ENCODE results near the gene ZNF142. TPM values are rescaled to one million over a fixed set of nuclear protein-coding genes. Genes with fewer than 3 reads are reported as not detected.

Gene ZNF142
- total RNA-seq, 2 donors from 2014 or later, result 13.6 to 17.9 TPM

DNA sequence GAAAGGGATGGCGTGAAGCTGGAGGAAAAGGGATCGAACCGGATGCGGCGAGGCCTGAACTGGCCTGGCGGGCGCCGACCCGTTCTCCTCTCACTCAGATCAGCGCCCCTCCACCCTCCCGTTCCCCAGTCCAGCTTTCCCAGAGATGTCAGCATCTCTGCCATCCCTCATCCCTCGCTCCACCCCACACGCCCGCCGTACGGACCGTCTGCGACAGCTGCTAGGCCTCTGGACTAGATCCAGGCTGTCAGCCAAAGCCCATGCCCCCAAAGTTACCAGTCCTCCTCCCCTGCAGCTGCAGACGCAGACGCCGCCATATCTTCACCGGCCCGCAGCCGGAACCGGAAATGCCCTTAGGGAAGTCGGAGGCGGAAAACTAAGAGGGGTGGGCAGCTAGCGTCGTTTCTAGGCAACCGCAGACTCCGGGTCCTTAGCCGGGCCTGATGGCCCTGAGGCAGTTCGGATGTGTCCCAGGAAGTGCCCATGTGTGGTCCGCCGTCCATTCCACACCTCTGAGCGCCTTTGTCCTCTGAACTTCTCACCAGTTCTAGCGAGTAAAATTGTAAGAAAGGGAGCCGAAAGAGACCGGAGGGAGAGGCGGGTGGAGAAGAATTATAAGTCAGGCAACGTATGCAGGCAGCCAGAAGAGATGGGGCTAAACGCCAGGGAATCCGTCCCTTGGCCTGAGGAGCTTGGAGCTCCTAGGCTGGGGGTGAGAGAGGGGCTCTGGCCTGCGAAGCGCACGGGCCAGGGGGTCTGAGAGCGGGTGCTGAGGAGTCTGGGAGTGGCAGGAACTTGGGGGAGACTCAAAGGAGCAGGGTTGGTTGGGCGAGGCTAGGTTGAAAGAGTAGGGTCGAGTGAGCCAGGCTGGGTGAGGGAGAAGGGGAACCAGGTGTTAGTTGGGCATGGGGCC lies 12.5 kb upstream of the ZNF142 start, which contains the start of the genes RNF25 and STK36:
Gene RNF25, minus strand, starts transcription at position 349 of the 913 bp plus-strand sequence. Its CDS starts 32 bp downstream, at position 317.
Gene STK36, plus strand, starts transcription at position 433 of the 913 bp plus-strand sequence. CDS start 744 bp downstream, outside the sequence.
- TF ChIP-seq, protein P1, sequence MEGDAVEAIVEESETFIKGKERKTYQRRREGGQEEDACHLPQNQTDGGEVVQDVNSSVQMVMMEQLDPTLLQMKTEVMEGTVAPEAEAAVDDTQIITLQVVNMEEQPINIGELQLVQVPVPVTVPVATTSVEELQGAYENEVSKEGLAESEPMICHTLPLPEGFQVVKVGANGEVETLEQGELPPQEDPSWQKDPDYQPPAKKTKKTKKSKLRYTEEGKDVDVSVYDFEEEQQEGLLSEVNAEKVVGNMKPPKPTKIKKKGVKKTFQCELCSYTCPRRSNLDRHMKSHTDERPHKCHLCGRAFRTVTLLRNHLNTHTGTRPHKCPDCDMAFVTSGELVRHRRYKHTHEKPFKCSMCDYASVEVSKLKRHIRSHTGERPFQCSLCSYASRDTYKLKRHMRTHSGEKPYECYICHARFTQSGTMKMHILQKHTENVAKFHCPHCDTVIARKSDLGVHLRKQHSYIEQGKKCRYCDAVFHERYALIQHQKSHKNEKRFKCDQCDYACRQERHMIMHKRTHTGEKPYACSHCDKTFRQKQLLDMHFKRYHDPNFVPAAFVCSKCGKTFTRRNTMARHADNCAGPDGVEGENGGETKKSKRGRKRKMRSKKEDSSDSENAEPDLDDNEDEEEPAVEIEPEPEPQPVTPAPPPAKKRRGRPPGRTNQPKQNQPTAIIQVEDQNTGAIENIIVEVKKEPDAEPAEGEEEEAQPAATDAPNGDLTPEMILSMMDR (IDR thresholded peaks at IDR 0.05), result no peak
- Histone ChIP-seq H3K27me3 (no peaks in the 10 kb centered on the region), H3K4me3 (peak within 1 kb of the TSS; percentile 85 to 88), H3K27ac (peak within 1 kb of the TSS; percentile 67 to 75), H3K4me1 (peaks cover 0 to 17% of the 10 kb centered on the region in 2 donors), H3K9me3 (no peaks in the 10 kb centered on the region), H3K36me3 (peaks cover 31% of the 10 kb centered on the region)
- DNase-seq (ENCODE audit: low spot score), result peak; percentile 82

DNA sequence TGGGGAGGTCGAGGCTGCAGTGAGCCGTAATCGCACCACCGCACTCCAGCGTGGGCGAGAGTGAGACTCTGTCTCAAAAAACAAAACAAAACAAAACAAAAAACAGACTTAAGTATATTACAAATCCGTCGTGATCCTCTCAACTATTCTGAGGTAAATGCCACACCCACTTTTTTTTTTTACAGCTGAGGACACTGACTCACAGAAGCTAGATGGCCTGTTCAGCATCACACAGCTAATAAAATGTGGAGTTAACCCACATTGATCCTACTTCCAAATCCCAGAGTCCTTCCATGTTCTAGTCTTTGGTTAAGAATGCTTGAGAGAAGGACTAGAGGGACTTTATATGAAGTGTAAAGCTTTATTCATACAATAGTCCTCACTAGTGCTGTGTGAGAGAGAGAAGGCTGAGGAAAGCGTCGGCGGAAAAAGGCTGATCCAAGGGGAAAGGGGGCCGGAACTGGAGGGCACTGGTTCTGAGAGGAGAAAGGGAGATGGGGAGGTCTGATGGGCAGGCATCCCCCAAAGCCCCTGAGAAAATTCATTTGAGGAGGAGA lies 11.8 kb upstream of the ZNF142 start:
- Histone ChIP-seq H3K4me1 (peaks cover 0 to 17% of the 10 kb centered on the region in 2 donors), H3K9me3 (no peaks in the 10 kb centered on the region), H3K27ac (peak overlapping the region; percentile 67 to 75), H3K27me3 (no peaks in the 10 kb centered on the region), H3K36me3 (peaks cover 35% of the 10 kb centered on the region), H3K4me3 (peak overlapping the region; percentile 85 to 88)
- no peak for DNase-seq (ENCODE audit: low spot score)
- TF ChIP-seq, protein P1 (IDR thresholded peaks at IDR 0.05), result no peak

DNA sequence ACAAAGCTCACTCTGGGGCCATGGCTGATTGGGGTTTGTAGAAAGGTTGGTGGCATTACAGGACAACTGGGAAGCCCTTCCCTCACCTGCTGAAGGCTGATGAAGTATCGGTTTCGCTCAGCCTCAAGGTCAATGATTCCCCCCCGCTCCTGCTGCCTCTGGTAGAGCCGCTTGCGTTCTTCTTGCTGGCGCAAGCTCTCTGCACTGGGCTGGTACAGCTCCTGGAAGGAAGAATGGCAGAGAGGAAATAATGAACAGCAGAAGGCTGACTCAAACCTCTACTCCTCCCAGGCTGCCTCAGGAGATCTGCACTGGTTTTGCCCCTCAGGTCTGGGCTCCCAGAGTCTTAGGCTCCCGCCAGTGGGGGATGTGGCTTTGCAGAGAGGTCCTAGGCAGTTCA lies 5.2 kb upstream of the ZNF142 start:
- Histone ChIP-seq H3K36me3 (peaks cover 64% of the 10 kb centered on the region), H3K9me3 (no peaks in the 10 kb centered on the region), H3K4me1 (peaks cover 0 to 7% of the 10 kb centered on the region in 2 donors), H3K27ac (no peak overlapping the region), H3K27me3 (no peaks in the 10 kb centered on the region), H3K4me3 (no peak overlapping the region)
- DNase-seq (ENCODE audit: low spot score), result no peak
- TF ChIP-seq, protein P1 (IDR thresholded peaks at IDR 0.05), result no peak

DNA sequence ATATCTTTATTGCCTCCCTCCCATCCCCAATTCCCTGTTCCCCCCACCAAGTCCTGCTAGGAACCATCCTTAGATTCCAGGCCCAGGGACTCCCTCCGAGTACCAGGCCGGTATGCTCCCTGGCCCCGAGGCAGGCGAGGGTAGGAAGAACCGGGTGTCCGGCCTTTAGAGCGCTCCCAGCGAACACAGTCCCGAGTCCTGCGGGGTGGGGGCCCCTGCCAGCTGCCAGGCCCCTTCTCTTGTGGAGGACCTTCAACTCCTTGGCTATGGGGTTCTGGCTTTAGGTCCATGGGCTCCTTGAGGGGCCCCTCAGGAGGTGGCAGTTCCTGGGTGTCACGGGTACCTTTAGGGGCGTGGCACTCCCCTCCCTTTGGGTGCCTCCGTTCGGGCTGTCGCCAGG lies 4.5 kb upstream of the ZNF142 start:
- H3K27ac ChIP-seq, result no peak overlapping the region
- no peak for DNase-seq (ENCODE audit: low spot score)
- no peaks in the 10 kb centered on the region for H3K9me3 ChIP-seq
- no peak overlapping the region for H3K4me3 ChIP-seq
- H3K27me3 ChIP-seq, result no peaks in the 10 kb centered on the region
- peaks cover 64% of the 10 kb centered on the region for H3K36me3 ChIP-seq
- H3K4me1 ChIP-seq, result peaks cover 0 to 7% of the 10 kb centered on the region in 2 donors
- TF ChIP-seq, protein P1 (IDR thresholded peaks at IDR 0.05), result no peak

DNA sequence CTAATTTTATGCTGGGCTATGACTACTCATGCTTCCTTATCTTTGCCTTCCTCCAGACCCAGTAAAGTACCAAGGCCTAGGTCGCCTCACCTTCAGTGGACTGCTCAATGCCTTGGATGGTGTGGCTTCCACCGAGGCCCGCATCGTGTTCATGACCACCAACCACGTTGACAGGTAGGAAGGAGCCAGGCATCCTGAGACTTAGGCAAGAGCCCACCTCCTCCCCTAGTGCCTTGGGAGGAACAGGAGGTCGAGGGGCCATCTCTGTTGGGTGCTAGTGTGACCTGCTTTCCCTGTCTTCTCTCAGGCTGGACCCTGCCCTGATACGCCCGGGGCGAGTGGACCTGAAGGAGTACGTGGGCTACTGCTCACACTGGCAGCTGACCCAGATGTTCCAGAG lies 3.4 kb upstream of the ZNF142 start:
- TF ChIP-seq, protein P1 (IDR thresholded peaks at IDR 0.05), result no peak
- H3K9me3 ChIP-seq, result no peaks in the 10 kb centered on the region
- H3K36me3 ChIP-seq, result peaks cover 54% of the 10 kb centered on the region
- DNase-seq (ENCODE audit: low spot score), result no peak
- H3K27me3 ChIP-seq, result no peaks in the 10 kb centered on the region
- peaks cover 0 to 16% of the 10 kb centered on the region in 2 donors for H3K4me1 ChIP-seq
- no peak overlapping the region for H3K4me3 ChIP-seq
- H3K27ac ChIP-seq, result no peak overlapping the region
